GM04504 (cell line): Measurements from ENCODE around the gene TM7SF3.
"Not testable (repeated sequence)": the region's sequence is repeated elsewhere in the genome, so short reads cannot be mapped to it uniquely, and the experiment has no call there.

Experiments used
- DNase-seq: peaks from one replicate; pipeline ENCODE4 v3.0.0-alpha.2; 2012; ENCODE audit warnings: low read depth

TM7SF3 gene

GRCh38 chr12:27014085-27014858 is at the start of gene TM7SF3:
TSS of gene TM7SF3 (minus strand) at chr12:27014384. CDS start at chr12:27014168, 216 bp downstream.
- peak; percentile 70 for DNase-seq

- no peak for DNase-seq
Observed at GRCh38 chr12:27063250-27063851, 49.2 kb upstream of the TM7SF3 start.

GRCh38 chr12:27061317-27061716 is 47.1 kb upstream of the TM7SF3 start:
- no peak for DNase-seq

GRCh38 chr12:27060740-27061139 is 46.6 kb upstream of the TM7SF3 start:
- no peak for DNase-seq

DNA sequence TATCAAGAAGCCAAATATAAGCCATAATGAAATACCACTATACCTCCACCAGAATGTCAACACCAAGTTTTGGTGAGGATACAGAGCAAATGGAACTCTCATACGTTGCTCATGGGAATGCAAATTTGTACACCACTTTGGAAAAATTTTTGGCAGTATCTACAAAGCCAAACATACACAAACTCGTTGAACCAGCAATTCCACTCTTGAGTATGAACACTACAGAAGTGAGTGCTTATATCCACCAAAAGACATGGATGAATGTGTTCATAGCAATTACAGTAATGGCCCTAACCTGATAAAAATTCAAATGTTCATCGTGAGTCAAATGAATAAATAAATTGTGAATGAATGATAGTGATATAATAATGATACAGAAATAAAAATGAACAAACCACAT is 43.4 kb upstream of the TM7SF3 start:
- DNase-seq: no peak

DNA sequence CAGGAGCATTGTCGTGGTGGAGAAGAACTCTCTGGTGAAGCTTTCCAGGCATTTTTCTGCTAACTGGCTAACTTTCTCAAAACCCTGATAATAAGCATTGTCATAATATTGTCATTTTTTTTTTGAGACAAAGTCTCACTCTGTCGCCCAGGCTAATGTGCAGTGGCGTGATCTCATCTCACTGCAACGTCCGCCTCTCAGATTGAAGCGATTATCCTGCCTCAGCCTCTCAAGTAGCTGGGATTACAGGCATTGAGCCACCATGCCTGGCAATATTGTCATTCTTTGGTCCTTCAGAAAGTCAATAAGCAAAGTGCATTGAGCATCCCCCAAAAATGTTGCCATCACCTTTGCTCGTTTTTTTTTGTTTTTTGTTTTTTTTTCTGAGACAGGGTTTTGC is 41.8 kb upstream of the TM7SF3 start:
- DNase-seq: no peak

DNA sequence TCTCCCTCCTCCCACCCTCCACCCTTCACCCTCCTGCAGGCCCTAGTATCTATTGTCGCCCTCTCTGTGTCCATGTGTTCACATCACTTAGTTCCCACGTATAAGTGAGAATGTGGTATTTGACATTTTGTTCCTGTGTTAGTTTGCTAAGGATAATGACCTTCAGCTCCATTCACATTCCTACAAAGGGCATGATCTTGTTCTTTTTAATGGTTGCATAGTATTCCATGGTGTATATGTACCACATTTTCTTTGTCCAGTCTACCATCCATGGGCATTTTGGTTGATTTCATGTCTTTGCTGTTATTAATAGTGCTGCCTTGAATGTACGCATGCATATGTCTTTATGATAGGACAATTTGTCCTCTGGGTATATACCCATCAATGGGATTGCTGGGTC is 38.6 kb upstream of the TM7SF3 start:
- DNase-seq: no peak

- no peak for DNase-seq
Observed at GRCh38 chr12:27052176-27052575, 38.0 kb upstream of the TM7SF3 start.

- DNase-seq: no peak
Observed at GRCh38 chr12:27048822-27049752, 34.9 kb upstream of the TM7SF3 start.

DNA sequence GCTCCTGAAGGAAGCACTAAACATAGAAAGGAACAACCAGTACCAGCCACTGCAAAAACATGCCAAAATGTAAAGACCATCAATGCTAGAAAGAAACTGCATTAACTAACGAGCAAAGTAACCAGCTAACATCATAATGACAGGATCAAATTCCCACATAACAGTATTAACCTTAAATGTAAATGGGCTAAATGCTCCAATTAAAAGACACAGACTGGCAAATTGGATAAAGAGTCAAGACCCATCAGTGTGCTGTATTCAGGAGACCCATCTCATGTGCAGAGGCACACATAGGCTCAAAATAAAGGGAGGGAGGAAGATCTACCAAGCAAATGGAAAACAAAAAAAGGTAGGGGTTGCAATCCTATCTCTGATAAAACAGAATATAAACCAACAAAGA is 27.8 kb upstream of the TM7SF3 start:
- DNase-seq: not testable (repeated sequence)

DNA sequence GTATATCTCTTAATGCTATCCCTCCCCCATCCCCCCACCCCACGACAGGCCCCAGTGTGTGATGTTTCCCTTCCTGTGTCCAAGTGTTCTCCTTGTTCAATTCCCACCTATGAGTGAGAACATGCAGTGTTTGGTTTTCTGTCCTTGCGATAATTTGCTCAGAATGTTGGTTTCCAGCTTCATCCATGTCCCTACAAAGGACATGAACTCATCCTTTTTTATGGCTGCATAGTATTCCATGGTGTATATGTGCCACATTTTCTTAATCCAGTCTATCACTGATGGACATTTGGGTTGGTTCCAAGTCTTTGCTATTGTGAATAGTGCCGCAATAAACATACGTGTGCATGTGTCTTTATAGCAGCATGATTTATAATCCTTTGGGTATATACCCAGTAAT is 26.5 kb upstream of the TM7SF3 start:
- DNase-seq: not testable (repeated sequence)

DNA sequence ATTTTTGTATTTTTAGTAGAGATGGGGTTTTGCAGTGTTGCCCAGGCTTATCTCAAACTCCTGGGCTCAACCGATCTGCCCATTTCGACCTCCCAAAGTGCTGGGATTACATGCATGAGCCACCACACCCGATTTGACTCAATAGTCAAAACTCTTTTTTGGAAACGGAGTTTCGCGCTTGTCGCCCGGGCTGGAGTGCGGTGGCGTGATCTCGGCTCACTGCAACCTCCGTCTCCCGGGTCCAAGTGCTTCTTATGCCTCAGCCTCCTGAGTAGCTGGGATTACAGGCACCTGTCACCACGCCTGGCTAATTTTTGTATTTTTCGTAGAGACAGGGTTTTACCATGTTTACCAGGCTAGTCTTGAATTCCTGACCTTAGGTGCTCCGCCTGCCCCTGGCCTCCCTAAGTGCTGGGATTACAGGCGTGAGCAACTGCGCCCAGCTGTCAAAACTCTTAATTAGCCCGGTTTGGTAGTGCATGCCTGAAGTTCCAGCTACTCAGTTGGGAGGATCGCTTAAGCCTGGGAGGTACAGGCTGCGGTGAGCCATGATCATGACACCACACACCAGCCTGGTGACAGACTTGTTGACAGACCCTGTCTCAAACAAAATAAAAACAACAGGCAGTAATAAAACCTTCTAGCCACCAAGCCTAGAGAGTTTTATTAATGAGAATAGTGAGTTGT is 20.6 kb upstream of the TM7SF3 start:
- DNase-seq: no peak

- DNase-seq: no peak
Observed at GRCh38 chr12:27032679-27033078, 18.5 kb upstream of the TM7SF3 start.

GRCh38 chr12:27031531-27031930 is 17.3 kb upstream of the TM7SF3 start:
- no peak for DNase-seq

GRCh38 chr12:27026257-27026656 is 12.1 kb upstream of the TM7SF3 start:
- no peak for DNase-seq

GRCh38 chr12:27025116-27025515 is 10.9 kb upstream of the TM7SF3 start:
- DNase-seq: no peak

DNA sequence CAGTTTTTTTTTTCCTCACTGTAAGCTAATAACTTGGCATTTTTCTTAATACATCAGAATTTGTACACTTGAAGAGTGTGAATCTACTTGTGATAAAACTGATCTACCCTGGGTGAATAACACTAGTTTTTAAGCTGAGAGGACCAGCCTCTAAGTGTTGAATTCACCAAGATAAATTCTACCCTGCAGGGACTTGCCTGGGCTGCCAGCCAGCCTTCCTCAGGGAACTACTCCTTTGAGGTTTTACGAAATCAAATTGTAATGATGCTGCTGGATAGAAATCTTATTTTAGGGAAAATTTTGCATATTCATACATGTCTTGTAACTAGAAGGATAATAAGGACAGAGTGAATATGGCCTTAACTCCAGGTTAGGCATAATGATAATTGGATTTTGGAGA is 10.1 kb upstream of the TM7SF3 start:
- no peak for DNase-seq

GRCh38 chr12:27020761-27021160 is 6.6 kb upstream of the TM7SF3 start:
- no peak for DNase-seq

DNA sequence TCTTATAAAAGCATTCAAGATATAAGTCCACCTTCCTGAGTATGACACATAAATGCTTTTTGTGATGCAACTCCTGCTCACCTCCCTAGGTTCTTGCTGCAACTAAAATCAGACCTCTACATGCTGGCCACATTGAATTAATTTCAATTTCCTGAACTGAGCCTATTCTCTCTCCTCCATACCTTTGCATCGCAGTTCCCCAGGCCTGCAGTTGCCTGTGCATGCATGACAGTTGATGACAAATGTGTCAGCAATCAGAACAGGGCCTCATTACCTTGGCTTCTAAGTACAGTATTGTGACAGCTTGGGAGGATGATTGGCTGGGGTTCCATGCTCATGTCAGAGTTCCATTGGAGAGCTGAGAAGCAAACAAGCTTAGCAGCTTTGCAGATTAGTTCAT is 3.9 kb upstream of the TM7SF3 start:
- DNase-seq: no peak

DNA sequence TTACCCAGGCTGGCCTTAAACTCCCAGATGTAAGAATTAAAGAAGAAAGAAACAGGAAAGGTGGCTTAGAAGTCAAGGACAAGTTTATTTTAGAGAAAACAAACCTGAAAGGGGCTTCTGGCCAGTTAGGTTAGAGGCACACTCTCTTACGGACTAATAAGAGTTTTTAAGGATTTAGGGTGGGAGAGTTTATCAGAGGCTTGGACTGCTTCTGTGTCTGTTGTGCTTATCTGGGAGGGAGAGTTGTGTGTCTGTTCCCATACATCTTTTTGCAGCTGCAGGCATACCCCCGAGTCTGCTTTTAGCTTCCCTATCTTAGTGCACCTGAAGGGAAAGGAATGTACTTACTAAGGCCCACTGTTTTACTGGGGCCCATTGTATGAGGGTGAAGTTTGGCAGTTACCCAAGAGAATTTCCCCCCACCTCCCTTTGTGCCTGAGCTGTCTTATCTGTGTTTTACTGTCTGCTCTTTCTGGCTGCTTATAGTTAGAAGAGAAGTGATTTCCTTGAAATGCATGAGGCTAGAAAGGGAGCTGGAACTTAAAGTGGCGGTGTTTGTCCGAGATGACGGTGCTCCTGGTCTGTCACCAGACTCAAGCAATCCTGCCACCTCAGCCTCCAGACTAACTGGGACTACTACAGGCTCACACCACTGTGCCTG is 3.1 kb upstream of the TM7SF3 start:
- DNase-seq: not testable (repeated sequence)

GRCh38 chr12:27015730-27016076 is 1.5 kb upstream of the TM7SF3 start:
- no peak for DNase-seq
